Lung (tissue), 12 donors: ENCODE measurements around the gene VEPH1. TPM values are rescaled to one million over a fixed set of nuclear protein-coding genes. Genes with fewer than 3 reads are reported as not detected.

Source experiments
- ATAC-seq: fragments of 200-7000 bp; cut with Tn5 transposase; one replicate; pipeline ENCODE4 v1.9.1; 2020; ENCODE audit warnings: moderate number of reproducible peaks; ENCODE audit not compliant: insufficient read depth, low FRiP score
- DNase-seq, 3 donors: peaks; one replicate each; pipeline ENCODE4 v3.0.0-alpha.2; 2013 to 2017
- H3K27ac ChIP-seq, 2 donors: one replicate each; pipeline ENCODE4 v1.5.1; 2013; ENCODE audit warnings: mild to moderate bottlenecking in 2 of 2, moderate library complexity in 2 of 2, control low read depth in 1 of 2, inconsistent platforms in 1 of 2, low read depth in 1 of 2, low read length in 1 of 2
- H3K27me3 ChIP-seq, 3 donors: one replicate each; pipeline ENCODE4 v1.5.1; 2013; ENCODE audit warnings: low read length in 2 of 3; ENCODE audit not compliant: control insufficient read depth in 3 of 3, insufficient read depth in 3 of 3
- H3K36me3 ChIP-seq, 4 donors: one replicate each; pipeline ENCODE4 v1.5.1; 2013; ENCODE audit warnings: low read length in 4 of 4, mild to moderate bottlenecking in 1 of 4, moderate library complexity in 1 of 4; ENCODE audit not compliant: control insufficient read depth in 4 of 4, insufficient read depth in 4 of 4
- H3K4me1 ChIP-seq, 5 donors: one replicate each; pipeline ENCODE4 v1.5.1; 2013; ENCODE audit warnings: low read length in 5 of 5, mild to moderate bottlenecking in 2 of 5, moderate library complexity in 1 of 5; ENCODE audit not compliant: control insufficient read depth in 5 of 5, insufficient read depth in 5 of 5
- H3K4me3 ChIP-seq: one replicate; pipeline ENCODE4 v1.5.1; 2013; ENCODE audit warnings: mild to moderate bottlenecking, control low read depth, moderate library complexity
- H3K9ac ChIP-seq, 2 donors: one replicate each; pipeline ENCODE4 v1.5.1; 2013; ENCODE audit warnings: low read length in 2 of 2, control low read depth in 1 of 2; ENCODE audit not compliant: insufficient read depth in 1 of 2
- H3K9me3 ChIP-seq, 4 donors: one replicate each; pipeline ENCODE4 v1.5.1; 2013; ENCODE audit warnings: low read length in 3 of 4, mild to moderate bottlenecking in 1 of 4, moderate library complexity in 1 of 4; ENCODE audit not compliant: control insufficient read depth in 4 of 4, insufficient read depth in 3 of 4
- CTCF ChIP-seq: IDR thresholded peaks from 2 replicates; pipeline ENCODE4 v1.5.1; 2012; ENCODE audit warnings: mild to moderate bottlenecking; ENCODE audit errors: control extremely low read depth, extremely low read depth
- WGBS, 2 donors: extraction: QIAGEN DNeasy Blood & Tissue Kit; methylation state at CpG; one replicate each; pipeline ENCODE4 v1.1.7; 2013; 5-methylcytosine and 5-hydroxymethylcytosine counted together
- polyA plus RNA-seq, 2 donors: library from polyadenylated mRNA; stranded (reverse); fragments of 200-250 nt; gene quantifications; one replicate each; pipeline ENCODE4 v1.2.1, GENCODE V29; 2013
- total RNA-seq, 2 donors: library from RNA; depleted of rRNA in 1 of 2; stranded (reverse); fragments of >200 nt in 1 of 2; gene quantifications; one replicate each; pipeline ENCODE4 v1.2.1, GENCODE V29; 2014 to 2021
- donor health status: control.
- donor health status: control.
- donor health status: Bipolar disorder and iron deficiency.
- donor health status: healthy.
- donor health status: DM: yes; HTN: yes; CAD: no.

The VEPH1 gene
- total and polyA plus RNA-seq, 4 donors: 14.6 to 237 (median 65.5) TPM

GRCh38 chr3:157541506-157542236, 38.5 kb upstream of the VEPH1 start:
- WGBS, 2 donors: 82 to 91% methylated on average over 6 of the region's 6 CpGs
- ATAC-seq: no peak
- no peak for TF ChIP-seq CTCF
- no peak overlapping the region for H3K27ac ChIP-seq
- no peaks in the 10 kb centered on the region for H3K27me3 ChIP-seq
- peaks cover 0 to 8% (median 2%) of the 10 kb centered on the region in 4 donors for H3K9me3 ChIP-seq
- DNase-seq: no peak
- H3K4me1 ChIP-seq: peaks cover 0 to 11% (median 6%) of the 10 kb centered on the region in 5 donors
- no peak overlapping the region for H3K9ac ChIP-seq
- no peak overlapping the region for H3K4me3 ChIP-seq
- no peaks in the 10 kb centered on the region for H3K36me3 ChIP-seq

GRCh38 chr3:157540656-157541055, 37.4 kb upstream of the VEPH1 start:
- no peak for ATAC-seq
- Histone ChIP-seq H3K27me3 (no peaks in the 10 kb centered on the region), H3K9me3 (peaks cover 0 to 8% (median 2%) of the 10 kb centered on the region in 4 donors), H3K27ac (no peak overlapping the region), H3K9ac (no peak overlapping the region), H3K36me3 (no peaks in the 10 kb centered on the region), H3K4me1 (peaks cover 0 to 11% (median 5%) of the 10 kb centered on the region in 5 donors), H3K4me3 (no peak overlapping the region)
- 65 to 71% methylated on average over 3 of the region's 3 CpGs for WGBS, 2 donors
- no peak for TF ChIP-seq CTCF
- no peak for DNase-seq

- no peaks in the 10 kb centered on the region for H3K36me3 ChIP-seq
- TF ChIP-seq CTCF: no peak
- ATAC-seq (no peak), DNase-seq (no peak)
- H3K27ac ChIP-seq: no peak overlapping the region
- H3K4me3 ChIP-seq: no peak overlapping the region
- no peaks in the 10 kb centered on the region for H3K4me1 ChIP-seq
- H3K27me3 ChIP-seq: no peaks in the 10 kb centered on the region
- H3K9ac ChIP-seq: no peak overlapping the region
- no peaks in the 10 kb centered on the region for H3K9me3 ChIP-seq
- WGBS, 2 donors: 95 to 96% methylated on average over 3 of the region's 3 CpGs
Measured at GRCh38 chr3:157535667-157536066, 32.5 kb upstream of the VEPH1 start.
